HG02610 (cell line): ENCODE data around the gene MYPN.
"Not testable (repeated sequence)": the region's sequence is repeated elsewhere in the genome, so short reads cannot be mapped to it uniquely, and the experiment has no call there.

Experiments
- ATAC-seq: cut with Tn5 transposase; IDR thresholded peaks from one replicate; pipeline ENCODE4 v1.9.1; 2021; ENCODE audit warnings: mild to moderate bottlenecking, moderate library complexity; ENCODE audit not compliant: unreplicated experiment

MYPN gene

GRCh38 chr10:68223535-68224165, 114.4 kb downstream of the MYPN start:
- ATAC-seq = no peak

GRCh38 chr10:68224810-68225209, 115.5 kb downstream of the MYPN start:
- no peak for ATAC-seq

DNA sequence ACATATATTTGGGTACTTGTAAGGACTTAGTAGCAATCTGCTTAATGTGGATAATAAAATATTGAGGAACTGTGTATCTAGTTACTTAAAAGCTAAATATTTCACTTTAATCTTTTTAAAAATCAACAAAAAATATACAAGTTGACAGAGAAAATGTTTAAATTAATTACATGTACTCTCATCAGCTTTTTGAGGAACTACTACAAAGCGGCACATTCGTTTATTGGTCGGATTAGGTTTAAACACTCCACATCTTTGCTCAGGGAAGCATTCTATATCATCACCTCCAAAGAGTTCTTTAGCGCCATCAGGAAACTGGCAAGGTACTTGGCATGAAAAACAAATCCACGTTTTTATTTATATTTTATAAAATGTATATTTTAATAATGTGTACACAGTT, 121.0 kb downstream of the MYPN start:
- no peak for ATAC-seq

DNA sequence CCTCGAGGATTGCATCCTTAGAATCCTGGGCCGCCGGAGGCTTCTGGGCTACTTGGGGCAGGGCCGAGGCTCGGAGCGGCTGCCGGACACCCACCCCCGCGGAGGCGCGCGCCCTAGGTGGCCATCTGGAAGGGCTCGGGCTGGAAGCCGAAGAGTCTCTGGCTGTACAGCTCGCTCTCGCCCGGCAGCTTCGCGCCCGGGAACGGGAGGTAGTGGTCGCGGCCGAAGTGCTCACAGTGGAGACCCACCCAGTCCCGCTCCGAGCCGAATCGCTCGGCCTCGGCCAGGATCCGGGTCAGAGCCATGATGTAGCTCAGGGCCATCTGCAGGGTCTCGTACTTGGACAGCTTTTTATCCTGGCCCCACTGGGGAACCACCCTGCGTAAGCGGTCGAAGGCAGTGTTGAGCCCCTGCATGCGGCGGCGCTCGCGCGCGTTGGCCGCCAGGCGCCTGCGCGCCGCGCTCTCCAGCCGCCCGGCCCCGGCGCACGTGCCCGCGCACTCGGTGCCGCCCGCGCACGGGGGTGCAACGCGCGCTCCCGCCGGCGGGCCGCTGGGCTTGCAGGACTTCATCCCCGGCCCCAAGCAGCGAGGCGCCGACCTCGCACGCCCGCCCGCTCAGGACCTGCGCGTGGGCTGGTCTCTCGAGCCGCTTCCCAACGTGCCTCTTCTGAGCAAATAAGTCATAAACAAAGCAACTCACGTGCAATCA, 122.0 kb downstream of the MYPN start:
- peak; percentile 90 for ATAC-seq

DNA sequence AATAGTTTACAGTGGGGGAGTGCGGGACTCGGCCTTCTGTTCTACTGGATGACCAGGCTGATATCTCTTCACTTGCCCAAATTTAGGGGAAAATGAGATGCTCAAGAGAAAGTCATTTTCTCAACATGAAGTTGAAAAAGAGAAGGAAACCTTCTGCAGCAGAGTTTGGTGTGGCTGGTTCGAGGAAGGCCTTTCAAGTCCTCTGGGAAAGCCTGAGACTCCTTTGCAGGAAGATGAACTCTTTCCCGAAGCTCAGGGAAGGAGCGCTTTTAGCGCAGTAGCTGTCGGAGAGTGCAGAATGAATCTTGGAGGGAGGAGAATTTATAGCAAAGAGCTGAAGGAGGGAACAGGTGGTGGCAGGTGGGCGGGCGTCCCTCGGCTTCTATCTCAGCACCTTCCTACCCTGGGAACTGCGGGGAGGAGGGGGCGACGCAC, 122.5 kb downstream of the MYPN start, which contains the start of gene ATOH7:
ATOH7 (minus strand) TSS at position 297 of the 435 bp plus-strand sequence. CDS start 436 bp downstream, outside the sequence.
- ATAC-seq = no peak

GRCh38 chr10:68233046-68233445, 123.8 kb downstream of the MYPN start:
- ATAC-seq = no peak

- no peak for ATAC-seq
Observed at GRCh38 chr10:68235111-68235510, 125.8 kb downstream of the MYPN start.

GRCh38 chr10:68235581-68235980, 126.3 kb downstream of the MYPN start:
- ATAC-seq = no peak

- no peak for ATAC-seq
Observed at GRCh38 chr10:68237173-68237572, 127.9 kb downstream of the MYPN start.

GRCh38 chr10:68238371-68238770, 129.1 kb downstream of the MYPN start:
- ATAC-seq = no peak

GRCh38 chr10:68239069-68239468, 129.8 kb downstream of the MYPN start:
- ATAC-seq = no peak

GRCh38 chr10:68239596-68240150, 130.4 kb downstream of the MYPN start:
- no peak for ATAC-seq

GRCh38 chr10:68242051-68242450, 132.8 kb downstream of the MYPN start:
- no peak for ATAC-seq

GRCh38 chr10:68246397-68246796, 137.1 kb downstream of the MYPN start:
- ATAC-seq = not testable (repeated sequence)

GRCh38 chr10:68247931-68248330, 138.6 kb downstream of the MYPN start:
- no peak for ATAC-seq

DNA sequence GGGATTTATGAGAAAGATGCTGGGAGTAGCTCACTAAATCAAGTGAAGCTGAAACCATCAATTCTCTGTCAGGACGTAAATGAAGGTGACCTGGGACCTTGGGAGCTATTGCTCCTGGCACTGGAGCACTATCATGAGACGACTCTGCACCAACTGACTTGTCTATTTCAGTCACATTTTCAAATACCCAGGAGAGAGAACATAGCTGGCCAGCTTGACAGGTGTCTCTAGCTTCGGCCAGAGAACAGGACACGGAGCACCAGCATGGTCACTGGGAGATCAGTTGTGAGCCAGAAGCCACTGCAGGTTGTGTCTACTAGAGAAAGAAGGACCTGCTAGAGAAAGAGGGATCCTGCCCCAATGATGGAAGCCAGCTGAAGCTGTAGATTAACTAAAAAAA, 140.0 kb downstream of the MYPN start:
- ATAC-seq = no peak

DNA sequence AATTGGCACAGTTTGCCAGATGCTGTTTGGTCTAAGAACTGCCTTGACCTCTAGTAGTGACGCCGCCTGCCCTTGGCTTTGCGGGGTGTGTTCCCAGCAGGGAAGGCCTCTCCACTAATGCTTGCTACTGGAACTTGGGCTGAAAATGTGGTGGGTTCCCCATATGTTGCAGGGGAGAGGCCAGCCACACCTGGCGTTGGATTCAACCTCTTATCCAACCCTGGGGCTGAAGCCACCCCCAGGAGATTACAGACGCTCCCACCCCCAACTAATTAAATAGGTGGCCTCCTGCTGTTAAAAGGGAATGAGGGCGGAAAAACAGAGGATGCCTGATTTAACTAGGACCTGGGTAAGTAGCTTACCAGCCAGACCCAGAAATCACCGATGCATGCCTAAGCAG, 141.9 kb downstream of the MYPN start:
- ATAC-seq = no peak

GRCh38 chr10:68251625-68252495, 142.6 kb downstream of the MYPN start:
- no peak for ATAC-seq

GRCh38 chr10:68253346-68253745, 144.1 kb downstream of the MYPN start:
- ATAC-seq = no peak

DNA sequence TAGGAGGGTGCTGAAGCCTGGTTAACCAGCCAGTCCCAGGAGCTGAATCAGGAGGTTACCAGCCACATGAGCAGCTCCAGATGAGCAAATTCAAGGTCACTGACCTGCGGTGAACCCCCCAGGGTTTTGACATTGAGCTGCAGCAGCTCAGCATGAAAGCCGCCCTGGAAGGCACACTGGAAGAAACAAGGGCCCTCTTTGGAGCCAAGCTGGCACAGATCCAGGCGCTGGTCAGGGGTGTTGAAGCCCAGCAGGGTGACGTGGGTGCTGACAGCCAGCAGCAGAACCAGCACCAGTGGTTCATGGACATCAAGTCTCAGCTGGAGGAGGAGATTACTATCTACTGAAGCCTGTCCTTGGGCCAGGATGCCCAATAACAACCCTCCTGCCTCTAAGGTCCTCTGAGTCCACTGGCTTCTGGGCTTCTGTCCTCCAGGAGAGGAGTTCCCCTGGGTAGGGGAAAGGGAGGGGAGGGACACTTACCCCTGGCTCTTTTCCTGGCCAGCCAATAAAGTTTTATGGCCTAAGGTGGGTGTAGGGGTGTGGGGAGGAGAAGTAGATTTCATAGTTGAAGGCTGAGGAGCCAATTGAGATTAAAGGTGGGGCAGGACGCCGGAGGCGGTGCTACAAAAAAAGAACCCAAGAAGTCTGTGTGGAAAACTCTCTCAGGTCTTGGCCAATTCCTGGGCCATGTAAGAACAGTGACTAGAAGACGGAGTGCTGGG, 152.0 kb downstream of the MYPN start:
- ATAC-seq = no peak
